Upper lobe of left lung (tissue), 4 donors: ENCODE data around the gene FAM174C.

Experiments
- CTCF ChIP-seq, 6 experiments: fragments of 450-650 bp in 4 of 6; fragments of 200-600 bp in 2 of 6; sonication (generic) in 2 of 6; IDR thresholded peaks; one replicate each; pipeline ENCODE4 v1.5.1; 2016 to 2019; ENCODE audit warnings: antibody characterized with exemption in 6 of 6
- EP300 ChIP-seq, 4 donors: sonication (generic); formaldehyde crosslinking; IDR thresholded peaks; one replicate each; pipeline ENCODE4 v1.5.1; 2017; ENCODE audit warnings: antibody characterized with exemption in 4 of 4, control low read depth in 2 of 4
- POLR2A ChIP-seq, 4 donors: fragments of 450-650 bp; IDR thresholded peaks; one replicate each; pipeline ENCODE4 v1.5.1; 2016 to 2017; ENCODE audit warnings: antibody characterized with exemption in 4 of 4, mild to moderate bottlenecking in 2 of 4

GRCh38 chr19:1264801-1265614 lies 10.3 kb upstream of the FAM174C start:
- TF ChIP-seq POLR2A (IDR thresholded peaks at IDR 0.05) (no peak), CTCF (IDR thresholded peaks at IDR 0.05) (no peak), EP300 (IDR thresholded peaks at IDR 0.05) (peak in 2 of 4 donors; percentile 56 to 57)
